ENCODE results near the gene FNDC3A.

GRCh38 chr13:48973845-48974431 is 1.8 kb upstream of the FNDC3A start:
- TF ChIP-seq CTCF (IDR thresholded peaks at IDR 0.05) (no peak), POLR2A (IDR thresholded peaks at IDR 0.05) (no peak)

Data from prostate gland (tissue), 2 donors.